ENCODE measurements around the gene CHST6.

DNA sequence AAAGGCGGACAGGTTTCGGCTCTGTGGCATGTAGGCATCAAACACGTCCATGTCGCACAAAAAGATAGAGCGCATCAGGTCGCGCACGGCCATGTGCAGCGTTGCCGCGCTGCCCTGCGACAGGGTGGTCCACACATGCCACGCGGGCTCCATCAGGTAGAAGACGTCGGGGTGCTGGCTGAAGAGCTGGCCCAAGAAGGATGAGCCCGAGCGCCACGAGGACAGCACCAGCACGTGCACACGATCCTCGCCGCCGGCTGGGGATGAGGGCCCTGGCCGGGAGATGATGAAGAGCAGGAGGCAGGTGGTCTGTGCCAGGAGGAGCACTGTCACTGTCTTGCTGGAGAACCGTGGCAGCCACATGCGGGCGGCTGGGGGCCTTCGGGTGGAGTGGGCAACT lies 34.7 kb upstream of the CHST6 start:
- TF ChIP-seq ZSCAN29 (IDR thresholded peaks at IDR 0.05) (no peak), ETV6 (IDR thresholded peaks at IDR 0.05; ENCODE audit: borderline replicate concordance in 1 of 2, low read depth in 2 of 2, low read length in 1 of 2) (no peak), ETV6 (CRISPR knock-in tag; IDR thresholded peaks at IDR 0.05; ENCODE audit: borderline replicate concordance) (no peak), MXI1 (IDR thresholded peaks at IDR 0.05; ENCODE audit: low read depth, low read length) (no peak), RCOR1 (IDR thresholded peaks at IDR 0.05; ENCODE audit: borderline replicate concordance in 1 of 2, low read depth in 2 of 2, low read length in 2 of 2) (no peak), MED1 (CRISPR knock-in tag; IDR thresholded peaks at IDR 0.05; ENCODE audit: borderline replicate concordance) (no peak), CREB1 (IDR thresholded peaks at IDR 0.05) (no peak), CREB1 (CRISPR knock-in tag; IDR thresholded peaks at IDR 0.05) (no peak), KAT2B (IDR thresholded peaks at IDR 0.05; ENCODE audit: low read depth, low read length) (no peak), ZZZ3 (IDR thresholded peaks at IDR 0.05) (no peak)

All from K562 (cell line).